CD14-positive monocyte (primary cell): ENCODE results near the gene SLPI. TPM values are rescaled to one million over a fixed set of nuclear protein-coding genes. Genes with fewer than 3 reads are reported as not detected.
A peak's percentile ranks its signal among the peaks of the same experiment; 100 is the strongest.

Experiments
- DNase-seq, 3 donors: peaks; one replicate each; pipeline ENCODE4 v3.0.0-alpha.2; 2011 to 2022
- H2AFZ ChIP-seq: 2 replicates; pipeline ENCODE4 v1.6.0; 2012; ENCODE audit warnings: mild to moderate bottlenecking, low read depth, low read length, inconsistent platforms; ENCODE audit not compliant: insufficient read depth, poor library complexity, severe bottlenecking
- H3K27ac ChIP-seq, 2 donors: 1 replicate in 1 of 2; 2 replicates in 1 of 2; pipeline ENCODE4 v1.5.1; 2012 to 2013; ENCODE audit warnings: low read length in 2 of 2, control low read depth in 1 of 2, inconsistent platforms in 1 of 2, low read depth in 1 of 2, mild to moderate bottlenecking in 1 of 2
- H3K27me3 ChIP-seq, 2 donors: one replicate each; pipeline versions ENCODE4 v1.6.0 to v1.6.1; 2011 to 2013; ENCODE audit warnings: low read length in 2 of 2; ENCODE audit not compliant: control insufficient read depth in 2 of 2, insufficient read depth in 2 of 2
- H3K36me3 ChIP-seq, 2 donors: replicated peaks in 1 of 2; 1 replicate in 1 of 2; 2 replicates in 1 of 2; pipeline versions ENCODE4 v1.5.1 to v1.6.1; 2012 to 2013; ENCODE audit warnings: low read length in 2 of 2, control low read depth in 1 of 2, inconsistent platforms in 1 of 2, mild to moderate bottlenecking in 1 of 2; ENCODE audit not compliant: insufficient read depth in 2 of 2, control insufficient read depth in 1 of 2
- H3K4me1 ChIP-seq, 2 donors: 1 replicate in 1 of 2; 2 replicates in 1 of 2; pipeline versions ENCODE4 v1.5.1 to v1.6.1; 2012 to 2013; ENCODE audit warnings: low read length in 2 of 2, control low read depth in 1 of 2, inconsistent platforms in 1 of 2, mild to moderate bottlenecking in 1 of 2, moderate library complexity in 1 of 2; ENCODE audit not compliant: insufficient read depth in 2 of 2, control insufficient read depth in 1 of 2
- H3K4me2 ChIP-seq: replicated peaks from 2 replicates; pipeline ENCODE3; 2012; ENCODE audit warnings: low read length, moderate library complexity, mild to moderate bottlenecking; ENCODE audit not compliant: poor library complexity, severe bottlenecking; ENCODE audit errors: extremely low read depth
- H3K4me3 ChIP-seq, 3 experiments: fragments of 200-600 bp in 1 of 3; sonication (generic) in 1 of 3; replicated peaks in 1 of 3; 1 replicate in 2 of 3; 2 replicates in 1 of 3; pipeline ENCODE4 v1.5.1; 2011 to 2013; ENCODE audit warnings: low read length in 3 of 3, mild to moderate bottlenecking in 3 of 3, control low read depth in 2 of 3, low read depth in 2 of 3, inconsistent platforms in 1 of 3, moderate library complexity in 1 of 3
- H3K79me2 ChIP-seq: 2 replicates; pipeline ENCODE4 v1.6.0; 2012; ENCODE audit warnings: mild to moderate bottlenecking, control low read depth, inconsistent platforms, low read length, moderate library complexity; ENCODE audit not compliant: insufficient read depth
- H3K9ac ChIP-seq: 2 replicates; pipeline ENCODE4 v1.6.0; 2017; ENCODE audit warnings: low read length, mild to moderate bottlenecking; ENCODE audit not compliant: insufficient read depth, poor library complexity, severe bottlenecking
- H3K9me3 ChIP-seq, 2 donors: replicated peaks in 1 of 2; 1 replicate in 1 of 2; 2 replicates in 1 of 2; pipeline versions ENCODE4 v1.5.1 to v1.6.1; 2012 to 2013; ENCODE audit warnings: low read length in 2 of 2, control low read depth in 1 of 2; ENCODE audit not compliant: control insufficient read depth in 1 of 2, insufficient read depth in 1 of 2
- H4K20me1 ChIP-seq: 2 replicates; pipeline ENCODE4 v1.6.0; 2012; ENCODE audit warnings: mild to moderate bottlenecking, low read length, control low read depth, moderate library complexity; ENCODE audit not compliant: insufficient read depth
- H3K27ac Mint-ChIP-seq, 7 donors: one replicate each; pipeline ENCODE4 v1.8.0; 2020; ENCODE audit warnings: mild to moderate bottlenecking in 7 of 7, mixed read lengths in 7 of 7, moderate library complexity in 6 of 7, inconsistent platforms in 2 of 7
- H3K27me3 Mint-ChIP-seq, 3 donors: one replicate each; pipeline ENCODE4 v1.8.0; 2021 to 2022; ENCODE audit warnings: low read depth in 3 of 3, mild to moderate bottlenecking in 3 of 3, mixed read lengths in 3 of 3, moderate library complexity in 3 of 3, inconsistent platforms in 1 of 3
- H3K36me3 Mint-ChIP-seq, 2 donors: one replicate each; pipeline ENCODE4 v1.8.0; 2020; ENCODE audit warnings: mixed read lengths in 2 of 2, inconsistent platforms in 1 of 2, mild to moderate bottlenecking in 1 of 2
- H3K4me1 Mint-ChIP-seq: one replicate; pipeline ENCODE4 v1.8.0; 2020; ENCODE audit warnings: mild to moderate bottlenecking, mixed read lengths
- H3K4me3 Mint-ChIP-seq, 2 donors: one replicate each; pipeline ENCODE4 v1.8.0; 2020; ENCODE audit warnings: mild to moderate bottlenecking in 2 of 2, mixed read lengths in 2 of 2, moderate library complexity in 1 of 2
- H3K9me3 Mint-ChIP-seq, 7 donors: one replicate each; pipeline ENCODE4 v1.8.0; 2020 to 2022; ENCODE audit warnings: mixed read lengths in 7 of 7, mild to moderate bottlenecking in 6 of 7, moderate library complexity in 6 of 7, inconsistent platforms in 2 of 7
- CTCF ChIP-seq: fragments of 200-600 bp; IDR thresholded peaks from one replicate; pipeline ENCODE4 v1.8.0; 2022; ENCODE audit warnings: antibody characterized with exemption, mild to moderate bottlenecking
- WGBS: methylation state at CpG from one replicate; pipeline ENCODE4 v1.1.5; 2013; ENCODE audit warnings: missing lambda C conversion rate; ENCODE audit not compliant: insufficient coverage; 5-methylcytosine and 5-hydroxymethylcytosine counted together
- intact Hi-C, 2 donors: fragments of 100-400 bp; cut with micrococcal nuclease; formaldehyde crosslinking; loops; one replicate each; pipeline versions ENCODE4 v1.15.0 to v1.15.1; 2023
- polyA plus RNA-seq, 3 donors: library from polyadenylated mRNA; depleted of rRNA in 1 of 3; unstranded in 2 of 3; stranded (reverse) in 1 of 3; fragments of 300-500 nt in 2 of 3; fragments of >200 nt in 1 of 3; fragmentation: Illumina TruSeq in 2 of 3; gene quantifications; 1 replicate in 2 of 3; 2 replicates in 1 of 3; pipeline ENCODE4 v1.2.3, GENCODE V29; 2012 to 2021

Gene SLPI
- polyA plus RNA-seq, 3 donors, result 0.47 to 1.2 (median 0.71) TPM

GRCh38 chr20:45257161-45257560 lies 2.8 kb upstream of the SLPI start:
- Mint-ChIP-seq H3K4me1 (peaks cover 38% of the 10 kb centered on the region), H3K36me3 (no peaks in the 10 kb centered on the region), H3K27ac (no peak overlapping the region), H3K4me3 (no peak overlapping the region), H3K9me3 (no peaks in the 10 kb centered on the region), H3K27me3 (peaks cover 0 to 9% (median 2%) of the 10 kb centered on the region in 3 donors)
- H3K9me3 ChIP-seq, result no peaks in the 10 kb centered on the region
- intact Hi-C loops, result no loop called here
- H3K4me3 ChIP-seq, result no peak overlapping the region
- no peak overlapping the region for H2AFZ ChIP-seq
- no peaks in the 10 kb centered on the region for H3K36me3 ChIP-seq
- no peaks in the 10 kb centered on the region for H3K27me3 ChIP-seq
- H3K4me2 ChIP-seq, result no peak overlapping the region
- H3K9ac ChIP-seq, result no peak overlapping the region
- no peaks in the 10 kb centered on the region for H4K20me1 ChIP-seq
- no peak overlapping the region for H3K27ac ChIP-seq
- no peaks in the 10 kb centered on the region for H3K79me2 ChIP-seq
- no peak for TF ChIP-seq CTCF
- H3K4me1 ChIP-seq, result peaks cover 30 to 38% of the 10 kb centered on the region in 2 donors
- DNase-seq, result no peak
- WGBS, result 75% methylated on average over 2 of the region's 3 CpGs

- H3K27me3 Mint-ChIP-seq, result peaks cover 1 to 6% (median 2%) of the 10 kb centered on the region in 3 donors
- H3K4me2 ChIP-seq, result no peak overlapping the region
- H3K27ac ChIP-seq, result no peak overlapping the region
These were observed 1.1 kb downstream of the SLPI start for GRCh38 chr20:45253261-45253660.

More at GRCh38 chr20:45253261-45253660, 1.1 kb downstream of the SLPI start:
- Mint-ChIP-seq H3K4me1 (peaks cover 41% of the 10 kb centered on the region), H3K9me3 (no peaks in the 10 kb centered on the region), H3K27ac (peak overlapping the region in 2 of 7 donors; percentile 56 to 76), H3K36me3 (no peaks in the 10 kb centered on the region), H3K4me3 (no peak overlapping the region)
- Histone ChIP-seq H3K9ac (no peak overlapping the region), H3K4me3 (no peak overlapping the region), H3K27me3 (no peaks in the 10 kb centered on the region), H3K36me3 (no peaks in the 10 kb centered on the region), H3K4me1 (peaks cover 30 to 38% of the 10 kb centered on the region in 2 donors), H4K20me1 (no peaks in the 10 kb centered on the region), H3K79me2 (no peaks in the 10 kb centered on the region), H2AFZ (no peak overlapping the region), H3K9me3 (no peaks in the 10 kb centered on the region)
- no peak for DNase-seq
- intact Hi-C loops, result no loop called here
- TF ChIP-seq CTCF, result no peak
- WGBS, result 100% methylated on average over 3 of the region's 4 CpGs
